ENCODE measurements around the gene MTA2.

MTA2 gene

DNA sequence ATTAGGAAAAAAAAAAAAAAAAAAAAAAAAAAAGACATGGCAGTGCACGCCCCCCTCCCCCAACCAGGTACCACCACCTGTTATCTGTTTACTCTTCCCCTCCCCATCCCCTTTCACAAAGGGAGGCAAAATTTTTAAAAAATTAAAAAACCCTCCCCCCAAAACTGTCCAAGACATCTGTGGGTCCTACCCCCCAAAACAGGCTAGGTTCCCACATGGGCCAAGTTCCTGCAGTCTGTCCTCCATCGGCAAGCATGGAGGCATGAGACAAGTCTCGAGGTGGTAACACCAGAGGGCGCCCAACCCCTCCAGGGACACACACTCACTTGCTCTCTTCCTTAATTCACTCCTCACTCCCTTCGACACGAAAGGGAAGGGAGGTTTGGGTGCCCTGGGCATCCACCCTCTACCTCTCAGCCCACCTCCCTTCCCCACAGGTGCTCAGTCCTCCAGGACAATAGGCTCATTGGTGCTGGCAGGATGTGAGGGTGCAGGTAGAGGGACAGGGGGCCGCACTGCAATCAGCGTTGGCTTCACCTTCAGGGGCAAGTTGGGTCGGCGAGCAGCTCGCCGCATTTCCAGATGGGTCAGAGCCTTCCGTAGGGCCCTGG, 8.1 kb downstream of the MTA2 start (continued):
- TF ChIP-seq ZNF560 (tag by site-specific recombination; IDR thresholded peaks at IDR 0.05; ENCODE audit: borderline replicate concordance) (no peak), ZNF2 (tag by site-specific recombination; IDR thresholded peaks at IDR 0.05) (peak; percentile 46; the same call in 1 of the 2 replicates), ZNF473 (tag by site-specific recombination; IDR thresholded peaks at IDR 0.05) (no peak), PATZ1 (tag by site-specific recombination; IDR thresholded peaks at IDR 0.05) (peak; percentile 47; the same call in 1 of the 2 replicates), ZNF302 (tag by site-specific recombination; IDR thresholded peaks at IDR 0.05; ENCODE audit: low read depth) (no peak), ZBTB17 (tag by site-specific recombination; IDR thresholded peaks at IDR 0.05) (peak; percentile 59), TCF7L2 (IDR thresholded peaks at IDR 0.05; ENCODE audit: borderline replicate concordance, low read depth, low read length) (no peak), ZNF747 (tag by site-specific recombination; IDR thresholded peaks at IDR 0.05) (no peak), PRDM10 (tag by site-specific recombination; IDR thresholded peaks at IDR 0.05) (0 out of 2 replicates have a peak, but pooled peaks have one; percentile 15), ZNF530 (tag by site-specific recombination; IDR thresholded peaks at IDR 0.05; ENCODE audit: low read depth) (no peak), SP3 (tag by site-specific recombination; IDR thresholded peaks at IDR 0.05) (no peak), SCRT2 (tag by site-specific recombination; IDR thresholded peaks at IDR 0.05) (peak; percentile 74), ZBTB48 (tag by site-specific recombination; IDR thresholded peaks at IDR 0.05) (peak; percentile 65; the same call in 1 of the 2 replicates), WT1 (tag by site-specific recombination; IDR thresholded peaks at IDR 0.05) (peak; percentile 53; the same call in 1 of the 2 replicates), ZBTB10 (tag by site-specific recombination; IDR thresholded peaks at IDR 0.05) (peak; percentile 69; the same call in 1 of the 2 replicates), ZNF48 (tag by site-specific recombination; IDR thresholded peaks at IDR 0.05) (no peak), ZBTB44 (tag by site-specific recombination; IDR thresholded peaks at IDR 0.05) (no peak), ZNF426 (tag by site-specific recombination; IDR thresholded peaks at IDR 0.05) (no peak), YY1 (tag by site-specific recombination; IDR thresholded peaks at IDR 0.05) (no peak), ZEB2 (tag by site-specific recombination; IDR thresholded peaks at IDR 0.05) (peak; percentile 39; the same call in 1 of the 2 replicates), ZNF350 (tag by site-specific recombination; IDR thresholded peaks at IDR 0.05) (no peak)
- TF ChIP-seq, protein P1, sequence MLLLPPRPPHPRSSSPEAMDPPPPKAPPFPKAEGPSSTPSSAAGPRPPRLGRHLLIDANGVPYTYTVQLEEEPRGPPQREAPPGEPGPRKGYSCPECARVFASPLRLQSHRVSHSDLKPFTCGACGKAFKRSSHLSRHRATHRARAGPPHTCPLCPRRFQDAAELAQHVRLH (tag by site-specific recombination; IDR thresholded peaks at IDR 0.05) = no peak
- TF ChIP-seq, protein P2, sequence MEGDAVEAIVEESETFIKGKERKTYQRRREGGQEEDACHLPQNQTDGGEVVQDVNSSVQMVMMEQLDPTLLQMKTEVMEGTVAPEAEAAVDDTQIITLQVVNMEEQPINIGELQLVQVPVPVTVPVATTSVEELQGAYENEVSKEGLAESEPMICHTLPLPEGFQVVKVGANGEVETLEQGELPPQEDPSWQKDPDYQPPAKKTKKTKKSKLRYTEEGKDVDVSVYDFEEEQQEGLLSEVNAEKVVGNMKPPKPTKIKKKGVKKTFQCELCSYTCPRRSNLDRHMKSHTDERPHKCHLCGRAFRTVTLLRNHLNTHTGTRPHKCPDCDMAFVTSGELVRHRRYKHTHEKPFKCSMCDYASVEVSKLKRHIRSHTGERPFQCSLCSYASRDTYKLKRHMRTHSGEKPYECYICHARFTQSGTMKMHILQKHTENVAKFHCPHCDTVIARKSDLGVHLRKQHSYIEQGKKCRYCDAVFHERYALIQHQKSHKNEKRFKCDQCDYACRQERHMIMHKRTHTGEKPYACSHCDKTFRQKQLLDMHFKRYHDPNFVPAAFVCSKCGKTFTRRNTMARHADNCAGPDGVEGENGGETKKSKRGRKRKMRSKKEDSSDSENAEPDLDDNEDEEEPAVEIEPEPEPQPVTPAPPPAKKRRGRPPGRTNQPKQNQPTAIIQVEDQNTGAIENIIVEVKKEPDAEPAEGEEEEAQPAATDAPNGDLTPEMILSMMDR (tag by site-specific recombination; IDR thresholded peaks at IDR 0.05) = peak; percentile 69
- TF ChIP-seq, protein P3, sequence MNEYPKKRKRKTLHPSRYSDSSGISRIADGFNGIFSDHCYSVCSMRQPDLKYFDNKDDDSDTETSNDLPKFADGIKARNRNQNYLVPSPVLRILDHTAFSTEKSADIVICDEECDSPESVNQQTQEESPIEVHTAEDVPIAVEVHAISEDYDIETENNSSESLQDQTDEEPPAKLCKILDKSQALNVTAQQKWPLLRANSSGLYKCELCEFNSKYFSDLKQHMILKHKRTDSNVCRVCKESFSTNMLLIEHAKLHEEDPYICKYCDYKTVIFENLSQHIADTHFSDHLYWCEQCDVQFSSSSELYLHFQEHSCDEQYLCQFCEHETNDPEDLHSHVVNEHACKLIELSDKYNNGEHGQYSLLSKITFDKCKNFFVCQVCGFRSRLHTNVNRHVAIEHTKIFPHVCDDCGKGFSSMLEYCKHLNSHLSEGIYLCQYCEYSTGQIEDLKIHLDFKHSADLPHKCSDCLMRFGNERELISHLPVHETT (tag by site-specific recombination; IDR thresholded peaks at IDR 0.05) = no peak
- TF ChIP-seq, protein P4, sequence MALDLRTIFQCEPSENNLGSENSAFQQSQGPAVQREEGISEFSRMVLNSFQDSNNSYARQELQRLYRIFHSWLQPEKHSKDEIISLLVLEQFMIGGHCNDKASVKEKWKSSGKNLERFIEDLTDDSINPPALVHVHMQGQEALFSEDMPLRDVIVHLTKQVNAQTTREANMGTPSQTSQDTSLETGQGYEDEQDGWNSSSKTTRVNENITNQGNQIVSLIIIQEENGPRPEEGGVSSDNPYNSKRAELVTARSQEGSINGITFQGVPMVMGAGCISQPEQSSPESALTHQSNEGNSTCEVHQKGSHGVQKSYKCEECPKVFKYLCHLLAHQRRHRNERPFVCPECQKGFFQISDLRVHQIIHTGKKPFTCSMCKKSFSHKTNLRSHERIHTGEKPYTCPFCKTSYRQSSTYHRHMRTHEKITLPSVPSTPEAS (tag by site-specific recombination; IDR thresholded peaks at IDR 0.05) = no peak

Measured in HEK293 (cell line).